Neural progenitor cell (in vitro differentiated cells): ENCODE measurements around the gene ASH1L.

Experiments used
- EZH2 ChIP-seq: fragments of 200-600 bp; sonication (generic); IDR thresholded peaks from 2 replicates; pipeline ENCODE4 v1.6.1; 2017; ENCODE audit warnings: antibody characterized with exemption, mild to moderate bottlenecking, moderate library complexity
- TF ChIP-seq, protein P1 (sequence below): fragments of 200-600 bp; sonication (generic); IDR thresholded peaks from 2 replicates; pipeline ENCODE4 v1.5.1; 2017; ENCODE audit warnings: antibody characterized with exemption, mild to moderate bottlenecking

DNA sequence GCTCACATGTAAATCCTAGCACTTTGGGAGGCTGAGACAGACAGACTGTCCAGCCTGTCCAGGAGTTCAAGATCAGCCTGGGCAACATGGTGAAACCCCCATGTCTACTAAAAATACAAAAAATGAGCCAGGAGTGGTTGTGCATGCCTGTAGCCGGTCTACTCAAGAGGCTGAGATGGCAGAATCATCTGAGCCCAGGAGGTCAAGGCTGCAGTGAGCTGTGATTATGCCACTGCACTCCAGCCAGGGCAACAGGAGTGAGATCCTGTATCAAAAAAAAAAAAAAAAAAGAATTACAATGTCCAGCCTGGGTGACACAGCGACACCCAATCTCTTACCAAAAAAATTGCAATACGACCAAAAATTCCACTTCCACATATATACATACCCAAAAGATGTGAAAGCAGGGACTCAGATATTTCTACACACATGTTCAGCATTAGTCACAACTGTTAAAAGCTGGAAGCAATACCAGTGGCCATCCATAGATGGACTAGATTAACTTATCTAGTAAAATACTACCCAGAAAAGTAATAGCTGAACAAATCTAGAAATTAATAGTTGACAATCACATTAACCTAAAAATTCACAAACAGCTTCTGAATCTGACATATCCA is 49.2 kb downstream of the ASH1L start:
- TF ChIP-seq, protein P1, sequence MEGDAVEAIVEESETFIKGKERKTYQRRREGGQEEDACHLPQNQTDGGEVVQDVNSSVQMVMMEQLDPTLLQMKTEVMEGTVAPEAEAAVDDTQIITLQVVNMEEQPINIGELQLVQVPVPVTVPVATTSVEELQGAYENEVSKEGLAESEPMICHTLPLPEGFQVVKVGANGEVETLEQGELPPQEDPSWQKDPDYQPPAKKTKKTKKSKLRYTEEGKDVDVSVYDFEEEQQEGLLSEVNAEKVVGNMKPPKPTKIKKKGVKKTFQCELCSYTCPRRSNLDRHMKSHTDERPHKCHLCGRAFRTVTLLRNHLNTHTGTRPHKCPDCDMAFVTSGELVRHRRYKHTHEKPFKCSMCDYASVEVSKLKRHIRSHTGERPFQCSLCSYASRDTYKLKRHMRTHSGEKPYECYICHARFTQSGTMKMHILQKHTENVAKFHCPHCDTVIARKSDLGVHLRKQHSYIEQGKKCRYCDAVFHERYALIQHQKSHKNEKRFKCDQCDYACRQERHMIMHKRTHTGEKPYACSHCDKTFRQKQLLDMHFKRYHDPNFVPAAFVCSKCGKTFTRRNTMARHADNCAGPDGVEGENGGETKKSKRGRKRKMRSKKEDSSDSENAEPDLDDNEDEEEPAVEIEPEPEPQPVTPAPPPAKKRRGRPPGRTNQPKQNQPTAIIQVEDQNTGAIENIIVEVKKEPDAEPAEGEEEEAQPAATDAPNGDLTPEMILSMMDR: no peak
- TF ChIP-seq EZH2: no peak
